Body of pancreas (tissue), 4 donors: ENCODE measurements around the gene CNTLN. TPM values are rescaled to one million over a fixed set of nuclear protein-coding genes. Genes with fewer than 3 reads are reported as not detected.

Source experiments
- ATAC-seq: fragments of 150-250 bp; one replicate; pipeline ENCODE4 v1.9.1; 2016
- DNase-seq, 4 donors: peaks; one replicate each; pipeline ENCODE4 v3.0.0-alpha.2; 2019
- H3K27ac ChIP-seq, 4 donors: fragments of 200-600 bp; sonication (generic); 1 replicate in 3 of 4; 2 replicates in 1 of 4; pipeline versions ENCODE4 v1.5.1 to v1.6.1; 2016 to 2019; ENCODE audit warnings: mild to moderate bottlenecking in 1 of 4, mixed read lengths in 1 of 4, moderate library complexity in 1 of 4
- H3K27me3 ChIP-seq, 2 donors: fragments of 200-600 bp; sonication (generic); one replicate each; pipeline ENCODE4 v1.6.0; 2016; ENCODE audit warnings: mild to moderate bottlenecking in 1 of 2
- H3K36me3 ChIP-seq, 2 donors: fragments of 200-600 bp; sonication (generic); replicated peaks in 1 of 2; 2 replicates each; pipeline ENCODE4 v1.5.1; 2016; ENCODE audit warnings: low read depth in 2 of 2; ENCODE audit not compliant: insufficient read depth in 1 of 2
- H3K4me1 ChIP-seq: fragments of 200-600 bp; sonication (generic); one replicate; pipeline ENCODE4 v1.6.0; 2016
- H3K4me3 ChIP-seq, 2 donors: fragments of 200-600 bp; sonication (generic); 1 replicate in 1 of 2; 2 replicates in 1 of 2; pipeline ENCODE4 v1.5.1; 2016 to 2019
- H3K9me3 ChIP-seq, 3 donors: fragments of 200-600 bp; sonication (generic); 1 replicate in 2 of 3; 2 replicates in 1 of 3; pipeline ENCODE4 v1.5.1; 2016
- CTCF ChIP-seq, 7 experiments: fragments of 450-650 bp in 4 of 7; fragments of 200-600 bp in 3 of 7; sonication (generic) in 3 of 7; IDR thresholded peaks; one replicate each; pipeline ENCODE4 v1.5.1; 2016 to 2019; ENCODE audit warnings: antibody characterized with exemption in 7 of 7
- POLR2A ChIP-seq, 3 donors: fragments of 450-650 bp; IDR thresholded peaks; one replicate each; pipeline ENCODE4 v1.6.1; 2016; ENCODE audit warnings: antibody characterized with exemption in 3 of 3, mild to moderate bottlenecking in 2 of 3
- WGBS, 2 donors: methylation state at CpG; one replicate each; pipeline ENCODE4 v1.1.5; 2017; 5-methylcytosine and 5-hydroxymethylcytosine counted together
- intact Hi-C: fragments of 100-400 bp; cut with DNase I; formaldehyde crosslinking; loops from one replicate; pipeline ENCODE4 v1.15.1; 2023
- total RNA-seq, 2 donors: library from RNA; depleted of rRNA; stranded (reverse); fragments of >200 nt; gene quantifications; one replicate each; pipeline ENCODE4 v1.1.0, GENCODE V29; 2016

CNTLN gene
- total RNA-seq, 2 donors from 2014 or later = 7.3 to 11.2 TPM

- WGBS, 2 donors = 93 to 96% methylated on average over 1 of the region's 1 CpG
- H3K4me3 ChIP-seq = no peak overlapping the region
- H3K4me1 ChIP-seq = no peaks in the 10 kb centered on the region
- DNase-seq (no peak), ATAC-seq (no peak)
- H3K36me3 ChIP-seq = no peaks in the 10 kb centered on the region
- H3K9me3 ChIP-seq = no peaks in the 10 kb centered on the region
- intact Hi-C loops = no loop called here
- TF ChIP-seq POLR2A (IDR thresholded peaks at IDR 0.05) (no peak), CTCF (IDR thresholded peaks at IDR 0.05) (no peak)
- H3K27ac ChIP-seq = no peak overlapping the region
- no peaks in the 10 kb centered on the region for H3K27me3 ChIP-seq
Observed at GRCh38 chr9:17491780-17492179, 356.9 kb downstream of the CNTLN start.

- ATAC-seq = no peak
- WGBS, 2 donors = 92 to 93% methylated on average over 3 of the region's 3 CpGs
- H3K9me3 ChIP-seq = no peaks in the 10 kb centered on the region
- DNase-seq = no peak
- intact Hi-C loops = no loop called here
- no peak for TF ChIP-seq CTCF (IDR thresholded peaks at IDR 0.05)
- no peak for TF ChIP-seq POLR2A (IDR thresholded peaks at IDR 0.05)
- no peaks in the 10 kb centered on the region for H3K27me3 ChIP-seq
- no peaks in the 10 kb centered on the region for H3K36me3 ChIP-seq
- H3K27ac ChIP-seq = no peak overlapping the region
- H3K4me1 ChIP-seq = no peaks in the 10 kb centered on the region
- H3K4me3 ChIP-seq = no peak overlapping the region
Observed at GRCh38 chr9:17503196-17503595, 368.4 kb downstream of the CNTLN start.

GRCh38 chr9:17509151-17509550 is 374.3 kb downstream of the CNTLN start:
- TF ChIP-seq POLR2A (IDR thresholded peaks at IDR 0.05) (no peak), CTCF (IDR thresholded peaks at IDR 0.05) (no peak)
- Histone ChIP-seq H3K4me3 (no peak overlapping the region), H3K27me3 (no peaks in the 10 kb centered on the region), H3K36me3 (no peaks in the 10 kb centered on the region), H3K4me1 (no peaks in the 10 kb centered on the region), H3K9me3 (no peaks in the 10 kb centered on the region), H3K27ac (no peak overlapping the region)
- DNase-seq (no peak), ATAC-seq (no peak)
- WGBS, 2 donors = 75 to 94% methylated on average over 1 of the region's 1 CpG
- intact Hi-C loops = no loop called here

GRCh38 chr9:17509701-17510100 is 374.9 kb downstream of the CNTLN start:
- TF ChIP-seq POLR2A (IDR thresholded peaks at IDR 0.05) = no peak
- intact Hi-C loops = no loop called here

GRCh38 chr9:17519761-17520160 is 384.9 kb downstream of the CNTLN start:
- peaks cover 3% of the 10 kb centered on the region for H3K4me1 ChIP-seq
- no peak overlapping the region for H3K27ac ChIP-seq
- WGBS, 2 donors = 10 to 14% methylated on average over 4 of the region's 4 CpGs
- intact Hi-C loops = no loop called here
- H3K4me3 ChIP-seq = no peak overlapping the region
- no peaks in the 10 kb centered on the region for H3K36me3 ChIP-seq
- H3K27me3 ChIP-seq = no peaks in the 10 kb centered on the region
- no peak for DNase-seq
- no peaks in the 10 kb centered on the region for H3K9me3 ChIP-seq
- TF ChIP-seq CTCF (IDR thresholded peaks at IDR 0.05) (no peak), POLR2A (IDR thresholded peaks at IDR 0.05) (no peak)
- peak; percentile 21 for ATAC-seq

More at GRCh38 chr9:17509701-17510100, 374.9 kb downstream of the CNTLN start:
- Histone ChIP-seq H3K27me3 (no peaks in the 10 kb centered on the region), H3K27ac (no peak overlapping the region), H3K36me3 (no peaks in the 10 kb centered on the region), H3K4me1 (no peaks in the 10 kb centered on the region), H3K9me3 (no peaks in the 10 kb centered on the region), H3K4me3 (no peak overlapping the region)
- 93 to 95% methylated on average over 1 of the region's 1 CpG for WGBS, 2 donors
- DNase-seq (no peak), ATAC-seq (no peak)
